SK-N-MC (cell line): ENCODE results near the gene HPDL.

Source experiments
- EZH2 ChIP-seq: fragments of 200-600 bp; sonication (generic); IDR thresholded peaks from one replicate; pipeline ENCODE4 v1.6.1; 2017; ENCODE audit warnings: antibody characterized with exemption
- FOXP2 ChIP-seq: optimal IDR thresholded peaks from 2 replicates; pipeline ENCODE3; 2011; ENCODE audit warnings: mild to moderate bottlenecking, moderate library complexity; ENCODE audit not compliant: insufficient read depth; ENCODE audit errors: extremely low read length, control extremely low read depth
- POLR2AphosphoS5 ChIP-seq: IDR thresholded peaks from 2 replicates; pipeline ENCODE4 v1.6.1; 2012; ENCODE audit warnings: mild to moderate bottlenecking, low read depth, low read length, borderline replicate concordance

- TF ChIP-seq POLR2AphosphoS5 (no peak), EZH2 (no peak), FOXP2 (no peak)
These were observed 24.1 kb upstream of the HPDL start for GRCh38 chr1:45302505-45303150.
